ENCODE results near the gene PHKG2. TPM values are rescaled to one million over a fixed set of nuclear protein-coding genes. Genes with fewer than 3 reads are reported as not detected.

PHKG2 gene
- total RNA-seq, 1 donor from 2014 or later, result 53.5 TPM

- peak overlapping the region; percentile 90 for H3K4me3 Mint-ChIP-seq (ENCODE audit: low read depth)
- peak overlapping the region; percentile 42 for H3K27ac Mint-ChIP-seq
- H3K27me3 Mint-ChIP-seq, result no peaks in the 10 kb centered on the region
- H3K9me3 Mint-ChIP-seq (ENCODE audit: low read depth), result no peaks in the 10 kb centered on the region
- no peak for DNase-seq (ENCODE audit: low spot score, unreplicated experiment)
- H3K4me1 Mint-ChIP-seq (ENCODE audit: low read depth), result peaks cover 18% of the 10 kb centered on the region
- peaks cover 5% of the 10 kb centered on the region for H3K36me3 Mint-ChIP-seq (ENCODE audit: insufficient read depth)
- no peak for TF ChIP-seq CTCF (IDR thresholded peaks at IDR 0.05; ENCODE audit: unreplicated experiment)
Measured at GRCh38 chr16:30777591-30778297, 29.5 kb downstream of the PHKG2 start.

- Mint-ChIP-seq H3K4me3 (ENCODE audit: low read depth) (no peak overlapping the region), H3K36me3 (ENCODE audit: insufficient read depth) (peaks cover 11% of the 10 kb centered on the region)
- DNase-seq (ENCODE audit: low spot score, unreplicated experiment), result no peak
Measured at GRCh38 chr16:30778549-30779244, 30.5 kb downstream of the PHKG2 start.

GRCh38 chr16:30779596-30779995 is 31.4 kb downstream of the PHKG2 start:
- H3K4me3 Mint-ChIP-seq (ENCODE audit: low read depth), result no peak overlapping the region
- DNase-seq (ENCODE audit: low spot score, unreplicated experiment), result no peak
- H3K36me3 Mint-ChIP-seq (ENCODE audit: insufficient read depth), result peaks cover 11% of the 10 kb centered on the region
- H3K27me3 Mint-ChIP-seq, result no peaks in the 10 kb centered on the region
- peaks cover 18% of the 10 kb centered on the region for H3K4me1 Mint-ChIP-seq (ENCODE audit: low read depth)
- TF ChIP-seq CTCF (IDR thresholded peaks at IDR 0.05; ENCODE audit: unreplicated experiment), result no peak
- no peaks in the 10 kb centered on the region for H3K9me3 Mint-ChIP-seq (ENCODE audit: low read depth)
- no peak overlapping the region for H3K27ac Mint-ChIP-seq

More at GRCh38 chr16:30778549-30779244, 30.5 kb downstream of the PHKG2 start:
- Mint-ChIP-seq H3K27ac (peak overlapping the region; percentile 21), H3K4me1 (ENCODE audit: low read depth) (peaks cover 18% of the 10 kb centered on the region), H3K9me3 (ENCODE audit: low read depth) (no peaks in the 10 kb centered on the region), H3K27me3 (no peaks in the 10 kb centered on the region)
- no peak for TF ChIP-seq CTCF (IDR thresholded peaks at IDR 0.05; ENCODE audit: unreplicated experiment)

GRCh38 chr16:30780021-30780420 is 31.8 kb downstream of the PHKG2 start:
- no peak overlapping the region for H3K4me3 Mint-ChIP-seq (ENCODE audit: low read depth)
- H3K9me3 Mint-ChIP-seq (ENCODE audit: low read depth), result no peaks in the 10 kb centered on the region
- peaks cover 11% of the 10 kb centered on the region for H3K36me3 Mint-ChIP-seq (ENCODE audit: insufficient read depth)
- no peak for TF ChIP-seq CTCF (IDR thresholded peaks at IDR 0.05; ENCODE audit: unreplicated experiment)
- no peaks in the 10 kb centered on the region for H3K27me3 Mint-ChIP-seq
- peaks cover 19% of the 10 kb centered on the region for H3K4me1 Mint-ChIP-seq (ENCODE audit: low read depth)
- H3K27ac Mint-ChIP-seq, result no peak overlapping the region
- DNase-seq (ENCODE audit: low spot score, unreplicated experiment), result no peak

DNA sequence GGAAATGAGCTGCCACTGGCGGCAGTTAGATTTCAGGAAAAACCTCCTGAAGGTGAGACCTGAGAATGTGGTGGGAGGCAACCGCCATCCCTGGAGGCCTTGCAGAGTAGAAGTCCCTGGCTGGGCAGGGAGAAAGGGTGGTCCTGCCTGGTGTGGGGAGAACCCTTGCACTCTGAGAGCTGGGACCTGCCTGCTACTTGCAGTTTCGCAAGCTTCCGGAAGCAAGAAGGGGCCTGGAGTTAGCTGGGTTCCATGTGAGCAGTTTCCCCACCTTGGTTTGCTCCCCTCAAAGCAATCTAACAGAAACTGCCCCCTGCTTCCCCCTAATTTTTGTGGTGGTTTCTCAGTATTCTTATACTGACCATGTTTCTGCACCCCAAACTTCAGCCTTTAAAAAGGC is 32.3 kb downstream of the PHKG2 start:
- no peak for DNase-seq (ENCODE audit: low spot score, unreplicated experiment)
- Mint-ChIP-seq H3K27me3 (no peaks in the 10 kb centered on the region), H3K36me3 (ENCODE audit: insufficient read depth) (peaks cover 11% of the 10 kb centered on the region), H3K4me1 (ENCODE audit: low read depth) (peaks cover 17% of the 10 kb centered on the region), H3K9me3 (ENCODE audit: low read depth) (no peaks in the 10 kb centered on the region), H3K27ac (no peak overlapping the region), H3K4me3 (ENCODE audit: low read depth) (no peak overlapping the region)
- no peak for TF ChIP-seq CTCF (IDR thresholded peaks at IDR 0.05; ENCODE audit: unreplicated experiment)

Data from progenitor cell of endocrine pancreas (in vitro differentiated cells).